GM19397 (cell line): ENCODE measurements around the gene SSH2.
"Not testable (repeated sequence)": the region's sequence is repeated elsewhere in the genome, so short reads cannot be mapped to it uniquely, and the experiment has no call there.

Experiments
- ATAC-seq: cut with Tn5 transposase; IDR thresholded peaks from one replicate; pipeline ENCODE4 v1.9.1; 2021; ENCODE audit warnings: mild to moderate bottlenecking, moderate library complexity; ENCODE audit not compliant: unreplicated experiment

Gene SSH2

GRCh38 chr17:29674281-29674680 lies 255.7 kb downstream of the SSH2 start:
- ATAC-seq, result no peak

GRCh38 chr17:29671661-29672060 lies 258.4 kb downstream of the SSH2 start:
- ATAC-seq, result no peak

GRCh38 chr17:29669266-29669665 lies 260.8 kb downstream of the SSH2 start:
- ATAC-seq, result no peak

GRCh38 chr17:29667969-29668368 lies 262.1 kb downstream of the SSH2 start:
- ATAC-seq, result no peak

- ATAC-seq, result no peak
Measured at GRCh38 chr17:29665481-29665810, 264.6 kb downstream of the SSH2 start.

- no peak for ATAC-seq
Measured at GRCh38 chr17:29664743-29665480, 265.1 kb downstream of the SSH2 start.

GRCh38 chr17:29663155-29663554 lies 266.9 kb downstream of the SSH2 start:
- ATAC-seq, result no peak

- ATAC-seq, result no peak
Measured at GRCh38 chr17:29661213-29661612, 268.8 kb downstream of the SSH2 start.

- no peak for ATAC-seq
Measured at GRCh38 chr17:29659155-29659554, 270.9 kb downstream of the SSH2 start.

GRCh38 chr17:29655323-29655722 lies 274.7 kb downstream of the SSH2 start:
- no peak for ATAC-seq

- no peak for ATAC-seq
Measured at GRCh38 chr17:29653995-29654714, 275.9 kb downstream of the SSH2 start.

- ATAC-seq, result no peak
Measured at GRCh38 chr17:29652976-29653375, 277.1 kb downstream of the SSH2 start.

- ATAC-seq, result not testable (repeated sequence)
Measured at GRCh38 chr17:29651913-29652312, 278.1 kb downstream of the SSH2 start.

GRCh38 chr17:29650396-29650795 lies 279.6 kb downstream of the SSH2 start:
- no peak for ATAC-seq

GRCh38 chr17:29649359-29649758 lies 280.7 kb downstream of the SSH2 start:
- no peak for ATAC-seq

GRCh38 chr17:29648005-29648404 lies 282.0 kb downstream of the SSH2 start:
- ATAC-seq, result no peak

- no peak for ATAC-seq
Measured at GRCh38 chr17:29645515-29646051, 284.4 kb downstream of the SSH2 start.

GRCh38 chr17:29643817-29644160 lies 286.2 kb downstream of the SSH2 start:
- ATAC-seq, result no peak

- ATAC-seq, result no peak
Measured at GRCh38 chr17:29642171-29642611, 287.8 kb downstream of the SSH2 start.

- ATAC-seq, result no peak
Measured at GRCh38 chr17:29640981-29641642, 288.9 kb downstream of the SSH2 start.

GRCh38 chr17:29640413-29640812 lies 289.6 kb downstream of the SSH2 start:
- ATAC-seq, result no peak

- no peak for ATAC-seq
Measured at GRCh38 chr17:29633886-29634285, 296.1 kb downstream of the SSH2 start.
